Measurements from ENCODE around the gene TPM2. TPM values are rescaled to one million over a fixed set of nuclear protein-coding genes. Genes with fewer than 3 reads are reported as not detected.

The TPM2 gene
- total and polyA plus RNA-seq, 9 of the 15 experiments (the other 6 are each of a cell fraction or from before 2014, with no cell fraction given) = 0.28 to 16.1 (median 4.5) TPM

DNA sequence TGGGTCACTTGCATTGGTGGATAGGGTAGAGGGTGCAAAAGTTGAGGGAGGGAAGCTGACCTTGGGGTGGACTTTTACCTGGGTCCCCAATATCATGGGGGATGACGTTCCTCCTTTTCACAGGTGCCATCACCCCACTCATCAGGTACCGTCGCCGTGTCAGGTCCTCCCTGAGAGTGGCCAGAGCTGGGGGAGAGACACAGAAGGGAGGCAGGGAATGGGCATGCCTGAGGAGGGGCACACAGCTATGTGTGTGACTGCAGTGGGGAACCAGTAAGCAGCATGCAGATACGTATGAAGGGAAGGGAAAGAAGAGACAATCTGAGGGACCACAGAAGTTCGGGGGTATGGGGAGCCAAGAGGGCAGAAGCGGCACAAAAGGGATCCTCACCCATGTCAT lies 49.2 kb upstream of the TPM2 start (continued):
- TF ChIP-seq, protein P1, sequence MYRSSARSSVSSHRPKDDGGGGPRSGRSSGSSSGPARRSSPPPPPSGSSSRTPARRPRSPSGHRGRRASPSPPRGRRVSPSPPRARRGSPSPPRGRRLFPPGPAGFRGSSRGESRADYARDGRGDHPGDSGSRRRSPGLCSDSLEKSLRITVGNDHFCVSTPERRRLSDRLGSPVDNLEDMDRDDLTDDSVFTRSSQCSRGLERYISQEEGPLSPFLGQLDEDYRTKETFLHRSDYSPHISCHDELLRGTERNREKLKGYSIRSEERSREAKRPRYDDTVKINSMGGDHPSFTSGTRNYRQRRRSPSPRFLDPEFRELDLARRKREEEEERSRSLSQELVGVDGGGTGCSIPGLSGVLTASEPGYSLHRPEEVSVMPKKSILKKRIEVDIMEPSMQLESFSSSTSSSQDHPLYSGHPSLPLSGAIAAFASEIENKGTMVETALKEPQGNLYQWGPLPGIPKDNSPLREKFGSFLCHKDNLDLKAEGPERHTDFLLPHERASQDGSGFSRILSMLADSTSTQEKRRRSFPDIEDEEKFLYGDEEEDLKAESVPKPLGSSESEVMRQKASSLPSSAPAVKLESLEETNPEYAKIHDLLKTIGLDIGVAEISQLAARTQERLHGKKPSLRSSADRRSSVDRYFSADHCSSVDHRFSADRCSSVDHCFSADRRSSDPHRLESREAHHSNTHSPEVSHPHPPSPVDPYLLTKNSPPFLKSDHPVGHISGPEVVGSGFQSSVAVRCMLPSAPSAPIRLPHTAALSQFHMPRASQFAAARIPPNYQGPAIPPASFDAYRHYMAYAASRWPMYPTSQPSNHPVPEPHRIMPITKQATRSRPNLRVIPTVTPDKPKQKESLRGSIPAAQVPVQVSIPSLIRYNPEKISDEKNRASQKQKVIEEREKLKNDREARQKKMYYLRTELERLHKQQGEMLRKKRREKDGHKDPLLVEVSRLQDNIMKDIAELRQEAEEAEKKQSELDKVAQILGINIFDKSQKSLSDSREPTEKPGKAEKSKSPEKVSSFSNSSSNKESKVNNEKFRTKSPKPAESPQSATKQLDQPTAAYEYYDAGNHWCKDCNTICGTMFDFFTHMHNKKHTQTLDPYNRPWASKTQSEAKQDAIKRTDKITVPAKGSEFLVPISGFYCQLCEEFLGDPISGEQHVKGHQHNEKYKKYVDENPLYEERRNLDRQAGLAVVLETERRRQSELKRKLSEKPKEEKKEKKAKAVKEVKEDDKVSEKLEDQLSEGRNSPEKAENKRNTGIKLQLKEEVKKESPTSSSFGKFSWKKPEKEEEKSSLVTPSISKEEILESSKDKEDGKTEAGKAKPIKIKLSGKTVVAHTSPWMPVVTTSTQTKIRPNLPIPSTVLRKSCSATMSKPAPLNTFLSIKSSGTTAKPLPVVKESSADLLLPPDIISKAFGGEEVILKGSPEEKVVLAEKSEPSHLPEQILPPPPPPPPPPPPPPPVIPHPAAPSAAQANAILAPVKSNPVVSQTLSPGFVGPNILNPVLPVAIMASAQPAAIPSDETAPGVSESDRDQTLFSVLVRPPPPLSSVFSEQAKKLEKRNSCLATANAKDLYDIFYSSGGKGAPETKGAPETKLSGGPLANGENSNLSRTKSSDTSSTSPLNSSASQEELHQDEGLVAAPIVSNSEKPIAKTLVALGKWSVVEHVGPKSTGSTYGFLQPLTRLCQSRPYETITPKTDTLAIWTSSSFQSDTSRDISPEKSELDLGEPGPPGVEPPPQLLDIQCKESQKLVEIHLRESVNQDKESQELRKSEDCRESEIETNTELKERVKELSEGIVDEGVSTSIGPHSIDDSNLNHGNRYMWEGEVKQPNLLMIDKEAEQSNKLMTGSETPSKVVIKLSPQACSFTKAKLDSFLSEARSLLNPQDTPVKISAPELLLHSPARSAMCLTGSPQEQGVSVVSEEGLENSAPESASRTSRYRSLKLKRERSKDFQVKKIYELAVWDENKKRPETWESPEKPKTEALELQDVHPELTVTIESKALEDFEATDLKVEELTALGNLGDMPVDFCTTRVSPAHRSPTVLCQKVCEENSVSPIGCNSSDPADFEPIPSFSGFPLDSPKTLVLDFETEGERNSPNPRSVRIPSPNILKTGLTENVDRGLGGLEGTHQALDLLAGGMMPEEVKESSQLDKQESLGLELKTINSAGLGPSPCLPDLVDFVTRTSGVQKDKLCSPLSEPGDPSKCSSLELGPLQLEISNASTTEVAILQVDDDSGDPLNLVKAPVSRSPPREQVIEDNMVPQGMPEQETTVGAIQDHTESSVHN (IDR thresholded peaks at IDR 0.05; ENCODE audit: borderline replicate concordance in 1 of 2, low read depth in 1 of 2) = no peak
- TF ChIP-seq HNRNPLL (IDR thresholded peaks at IDR 0.05; ENCODE audit: low read depth, low read length, poor library complexity, severe bottlenecking) (no peak), TCF7 (IDR thresholded peaks at IDR 0.05; ENCODE audit: borderline replicate concordance) (no peak), POLR2H (tag; IDR thresholded peaks at IDR 0.05; ENCODE audit: low read depth) (no peak), RFX5 (IDR thresholded peaks at IDR 0.05; ENCODE audit: low read depth, low read length) (no peak), RBM22 (IDR thresholded peaks at IDR 0.05; ENCODE audit: low read depth, low read length, poor library complexity, severe bottlenecking) (no peak), NBN (IDR thresholded peaks at IDR 0.05; ENCODE audit: low read depth) (no peak)
- TF ChIP-seq, protein P2, sequence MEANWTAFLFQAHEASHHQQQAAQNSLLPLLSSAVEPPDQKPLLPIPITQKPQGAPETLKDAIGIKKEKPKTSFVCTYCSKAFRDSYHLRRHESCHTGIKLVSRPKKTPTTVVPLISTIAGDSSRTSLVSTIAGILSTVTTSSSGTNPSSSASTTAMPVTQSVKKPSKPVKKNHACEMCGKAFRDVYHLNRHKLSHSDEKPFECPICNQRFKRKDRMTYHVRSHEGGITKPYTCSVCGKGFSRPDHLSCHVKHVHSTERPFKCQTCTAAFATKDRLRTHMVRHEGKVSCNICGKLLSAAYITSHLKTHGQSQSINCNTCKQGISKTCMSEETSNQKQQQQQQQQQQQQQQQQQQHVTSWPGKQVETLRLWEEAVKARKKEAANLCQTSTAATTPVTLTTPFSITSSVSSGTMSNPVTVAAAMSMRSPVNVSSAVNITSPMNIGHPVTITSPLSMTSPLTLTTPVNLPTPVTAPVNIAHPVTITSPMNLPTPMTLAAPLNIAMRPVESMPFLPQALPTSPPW (CRISPR knock-in tag; IDR thresholded peaks at IDR 0.05) = no peak
